Transverse colon (tissue), 4 donors: ENCODE measurements around the gene SPA17. TPM values are rescaled to one million over a fixed set of nuclear protein-coding genes. Genes with fewer than 3 reads are reported as not detected.

Source experiments
- DNase-seq: peaks from one replicate; pipeline ENCODE4 v3.0.0-alpha.2; 2019
- H3K27ac ChIP-seq, 4 donors: fragments of 200-600 bp; sonication (generic); 2 replicates each; pipeline ENCODE4 v1.5.1; 2016 to 2018; ENCODE audit warnings: inconsistent platforms in 4 of 4
- H3K27me3 ChIP-seq: fragments of 200-600 bp; sonication (generic); 2 replicates; pipeline ENCODE4 v1.5.1; 2017; ENCODE audit warnings: inconsistent platforms
- H3K36me3 ChIP-seq, 4 donors: fragments of 200-600 bp; sonication (generic); 2 replicates each; pipeline ENCODE4 v1.5.1; 2017 to 2019; ENCODE audit warnings: inconsistent platforms in 4 of 4
- H3K4me1 ChIP-seq, 4 donors: fragments of 200-600 bp; sonication (generic); 2 replicates each; pipeline ENCODE4 v1.5.1; 2017 to 2020; ENCODE audit warnings: inconsistent platforms in 4 of 4
- H3K4me3 ChIP-seq, 4 donors: fragments of 200-600 bp; sonication (generic); 1 replicate in 1 of 4; 2 replicates in 3 of 4; pipeline versions ENCODE4 v1.5.1 to v1.6.1; 2017 to 2019; ENCODE audit warnings: inconsistent platforms in 4 of 4
- H3K9me3 ChIP-seq, 2 donors: fragments of 200-600 bp; sonication (generic); 2 replicates each; pipeline ENCODE4 v1.5.1; 2017 to 2019; ENCODE audit warnings: inconsistent platforms in 2 of 2
- CTCF ChIP-seq, 5 experiments: fragments of 200-600 bp in 3 of 5; fragments of 450-650 bp in 2 of 5; sonication (generic) in 3 of 5; IDR thresholded peaks; 1 replicate in 2 of 5; 2 replicates in 3 of 5; pipeline ENCODE4 v1.5.1; 2016 to 2017; ENCODE audit warnings: antibody characterized with exemption in 5 of 5, inconsistent platforms in 3 of 5, mild to moderate bottlenecking in 2 of 5, moderate library complexity in 1 of 5
- EP300 ChIP-seq: sonication (generic); formaldehyde crosslinking; IDR thresholded peaks from one replicate; pipeline ENCODE4 v1.6.1; 2017; ENCODE audit warnings: antibody characterized with exemption, low read depth
- POLR2A ChIP-seq: fragments of 450-650 bp; IDR thresholded peaks from one replicate; pipeline ENCODE4 v1.6.1; 2016; ENCODE audit warnings: antibody characterized with exemption, mild to moderate bottlenecking, moderate library complexity
- POLR2AphosphoS5 ChIP-seq, 3 donors: sonication (generic); formaldehyde crosslinking; IDR thresholded peaks; one replicate each; pipeline ENCODE4 v1.6.1; 2016; ENCODE audit warnings: antibody characterized with exemption in 3 of 3
- WGBS, 2 donors: methylation state at CpG; one replicate each; pipeline ENCODE4 v1.1.5; 2018; ENCODE audit warnings: low coverage in 1 of 2; 5-methylcytosine and 5-hydroxymethylcytosine counted together
- in situ Hi-C, 4 donors: fragments of 200-750 bp; cut with MboI; loops; one replicate each; pipeline versions ENCODE4 v1.15.0 to v1.15.1; 2017; ENCODE audit warnings: low sequenced_read_pairs in 3 of 4, low pct_ligation_motif_present in 1 of 4, low pct_unique_long_range_greater_than_20kb in 1 of 4
- intact Hi-C: fragments of 100-400 bp; cut with DNase I; formaldehyde crosslinking; loops from one replicate; pipeline ENCODE4 v1.15.1; 2023; ENCODE audit warnings: low total_unique reads
- total RNA-seq, 4 donors: library from RNA; depleted of rRNA; stranded (reverse); fragments of >200 nt; gene quantifications; one replicate each; pipeline ENCODE4 v1.1.0, GENCODE V29; 2016

The SPA17 gene
- total RNA-seq, 4 donors from 2014 or later = 1.6 to 9.0 (median 6.1) TPM

GRCh38 chr11:124699547-124699946 lies 25.8 kb downstream of the SPA17 start:
- WGBS, 2 donors = 75 to 77% methylated on average over 1 of the region's 1 CpG

GRCh38 chr11:124700028-124700427 lies 26.3 kb downstream of the SPA17 start:
- Histone ChIP-seq H3K4me3 (no peak overlapping the region), H3K36me3 (no peaks in the 10 kb centered on the region), H3K27ac (no peak overlapping the region), H3K9me3 (no peaks in the 10 kb centered on the region), H3K4me1 (no peaks in the 10 kb centered on the region), H3K27me3 (no peaks in the 10 kb centered on the region)
- no peak for DNase-seq
- no peak for TF ChIP-seq POLR2A
- TF ChIP-seq POLR2AphosphoS5 (IDR thresholded peaks at IDR 0.05) = no peak
- TF ChIP-seq EP300 = no peak
- no peak for TF ChIP-seq CTCF (IDR thresholded peaks at IDR 0.05)
- intact Hi-C loops (no loop called here), in situ Hi-C loops (no loop called here)

More at GRCh38 chr11:124699547-124699946, 25.8 kb downstream of the SPA17 start:
- intact Hi-C loops = no loop called here
- no peak overlapping the region for H3K4me3 ChIP-seq
- no peaks in the 10 kb centered on the region for H3K36me3 ChIP-seq
- in situ Hi-C loops = no loop called here
- H3K9me3 ChIP-seq = no peaks in the 10 kb centered on the region
- no peaks in the 10 kb centered on the region for H3K27me3 ChIP-seq
- DNase-seq = no peak
- H3K27ac ChIP-seq = no peak overlapping the region
- H3K4me1 ChIP-seq = no peaks in the 10 kb centered on the region
- TF ChIP-seq CTCF (IDR thresholded peaks at IDR 0.05) (no peak), EP300 (no peak), POLR2A (no peak), POLR2AphosphoS5 (IDR thresholded peaks at IDR 0.05) (no peak)

GRCh38 chr11:124707829-124708228 lies 34.1 kb downstream of the SPA17 start:
- Histone ChIP-seq H3K27ac (no peak overlapping the region), H3K4me3 (no peak overlapping the region), H3K27me3 (no peaks in the 10 kb centered on the region), H3K9me3 (peaks cover 3 to 10% of the 10 kb centered on the region in 2 donors), H3K36me3 (no peaks in the 10 kb centered on the region), H3K4me1 (no peaks in the 10 kb centered on the region)
- in situ Hi-C loops = no loop called here
- DNase-seq = no peak
- WGBS, 2 donors = 61 to 84% methylated on average over 4 of the region's 4 CpGs
- TF ChIP-seq POLR2AphosphoS5 (IDR thresholded peaks at IDR 0.05) = no peak
- no peak for TF ChIP-seq EP300
- no peak for TF ChIP-seq POLR2A
- no peak for TF ChIP-seq CTCF (IDR thresholded peaks at IDR 0.05)
- intact Hi-C loops = no loop called here

GRCh38 chr11:124712392-124712791 lies 38.7 kb downstream of the SPA17 start:
- peaks cover 11% of the 10 kb centered on the region for H3K27me3 ChIP-seq
- H3K27ac ChIP-seq = peak overlapping the region in 1 of 4 donors; percentile 28
- intact Hi-C loops (no loop called here), in situ Hi-C loops (no loop called here)
- H3K4me3 ChIP-seq = no peak overlapping the region
- H3K4me1 ChIP-seq = no peaks in the 10 kb centered on the region
- H3K9me3 ChIP-seq = peaks cover 3 to 10% of the 10 kb centered on the region in 2 donors
- no peaks in the 10 kb centered on the region for H3K36me3 ChIP-seq
- DNase-seq = no peak
- TF ChIP-seq CTCF (IDR thresholded peaks at IDR 0.05) (no peak), POLR2AphosphoS5 (IDR thresholded peaks at IDR 0.05) (peak in 2 of 3 donors; percentile 22 to 56), POLR2A (no peak)
- 46 to 70% methylated on average over 1 to 3 of the region's 3 CpGs for WGBS, 2 donors
